K562 treated with DMSO at 1 percent for 12 hours (cell line): ENCODE data around the gene PRDX6. TPM values are rescaled to one million over a fixed set of nuclear protein-coding genes. Genes with fewer than 3 reads are reported as not detected.

ENCODE experiments used
- total RNA-seq: library from RNA; unstranded; fragments of 300-600 nt; gene quantifications from 2 replicates; pipeline ENCODE4 v1.2.3, GENCODE V29; 2022; ENCODE audit not compliant: insufficient read depth

Gene PRDX6
- total RNA-seq: 258 and 304 TPM in 2 replicates

GRCh38 chr1:173477286-173478093 is at the start of gene PRDX6:
TSS of gene PRDX6 (plus strand) at chr1:173477335. CDS start at chr1:173477398, 63 bp downstream.

Other genes starting within 250 kb of the PRDX6 start
- gene SLC9C2, start 125.7 kb downstream of the PRDX6 start, total RNA-seq: not detected in 2 replicates
- not detected in 2 replicates for gene TEX50, start 158.0 kb downstream of the PRDX6 start, total RNA-seq
- gene ANKRD45, start 192.5 kb downstream of the PRDX6 start, total RNA-seq: not detected in 2 replicates
- 6.2 and 34.7 TPM in 2 replicates for gene KLHL20, start 237.6 kb downstream of the PRDX6 start, total RNA-seq